GM23338 (cell line): ENCODE measurements around the gene ERC1. TPM values are rescaled to one million over a fixed set of nuclear protein-coding genes. Genes with fewer than 3 reads are reported as not detected.

Source experiments
- ATAC-seq: fragments of 200-7000 bp; cut with Tn5 transposase; 3 replicates; pipeline ENCODE4 v1.9.1; 2020
- DNase-seq: peaks from one replicate; pipeline ENCODE4 v3.0.0-alpha.2; 2015; ENCODE audit warnings: low spot score
- H2AFZ ChIP-seq: fragments of 200-600 bp; sonication (generic); 2 replicates; pipeline ENCODE4 v1.8.0; 2016; ENCODE audit warnings: antibody characterized with exemption, mild to moderate bottlenecking, moderate library complexity
- H3F3A ChIP-seq: fragments of 200-600 bp; sonication (generic); replicated peaks from 2 replicates; pipeline ENCODE4 v1.8.0; 2017; ENCODE audit warnings: antibody characterized with exemption, mixed run types, low read depth
- H3K27ac ChIP-seq: fragments of 200-600 bp; sonication (generic); 2 replicates; pipeline ENCODE4 v1.6.1; 2016; ENCODE audit warnings: low read depth
- H3K27me3 ChIP-seq: fragments of 200-600 bp; sonication (generic); 2 replicates; pipeline ENCODE4 v1.8.0; 2016; ENCODE audit warnings: mild to moderate bottlenecking, mixed run types, moderate library complexity; ENCODE audit not compliant: insufficient read depth
- H3K36me3 ChIP-seq: fragments of 200-600 bp; sonication (generic); 2 replicates; pipeline ENCODE4 v1.8.0; 2016; ENCODE audit warnings: mild to moderate bottlenecking; ENCODE audit not compliant: insufficient read depth
- H3K4me1 ChIP-seq: fragments of 200-600 bp; sonication (generic); 2 replicates; pipeline ENCODE4 v1.8.0; 2016; ENCODE audit warnings: mild to moderate bottlenecking, moderate library complexity; ENCODE audit not compliant: insufficient read depth
- H3K4me2 ChIP-seq: fragments of 200-600 bp; sonication (generic); 2 replicates; pipeline ENCODE4 v1.7.1; 2017; ENCODE audit warnings: mixed run types
- H3K4me3 ChIP-seq: fragments of 200-600 bp; sonication (generic); 2 replicates; pipeline ENCODE4 v1.6.1; 2016; ENCODE audit warnings: mixed run types
- H3K79me2 ChIP-seq: fragments of 200-600 bp; sonication (generic); replicated peaks from 2 replicates; pipeline ENCODE4 v1.8.0; 2017; ENCODE audit warnings: mild to moderate bottlenecking; ENCODE audit not compliant: insufficient read depth
- H3K9me2 ChIP-seq: fragments of 200-600 bp; sonication (generic); 2 replicates; pipeline ENCODE4 v1.8.0; 2017; ENCODE audit not compliant: insufficient read depth
- H4K20me1 ChIP-seq: fragments of 200-600 bp; sonication (generic); replicated peaks from 2 replicates; pipeline ENCODE4 v1.8.0; 2017; ENCODE audit warnings: mild to moderate bottlenecking; ENCODE audit not compliant: insufficient read depth
- H3K27ac Mint-ChIP-seq: 2 replicates; pipeline ENCODE4 v1.8.0; 2020; ENCODE audit warnings: inconsistent platforms, mild to moderate bottlenecking, moderate library complexity, mixed read lengths
- H3K27me3 Mint-ChIP-seq: 3 replicates; pipeline ENCODE4 v1.8.0; 2022; ENCODE audit warnings: low read depth, mild to moderate bottlenecking, moderate library complexity, mixed read lengths, inconsistent platforms; ENCODE audit not compliant: insufficient read depth, poor library complexity
- H3K36me3 Mint-ChIP-seq: 3 replicates; pipeline ENCODE4 v1.8.0; 2021; ENCODE audit warnings: low read depth, mild to moderate bottlenecking, inconsistent platforms, moderate library complexity, mixed read lengths
- H3K4me1 Mint-ChIP-seq: 3 replicates; pipeline ENCODE4 v1.8.0; 2020; ENCODE audit warnings: mild to moderate bottlenecking, inconsistent platforms, mixed read lengths
- H3K4me3 Mint-ChIP-seq: 3 replicates; pipeline ENCODE4 v1.8.0; 2021; ENCODE audit warnings: moderate library complexity, mild to moderate bottlenecking, inconsistent platforms, mixed read lengths
- H3K9me3 Mint-ChIP-seq: 3 replicates; pipeline ENCODE4 v1.8.0; 2020; ENCODE audit warnings: moderate library complexity, mild to moderate bottlenecking, inconsistent platforms, mixed read lengths
- CREB1 ChIP-seq: fragments of 250-450 bp; sonication (Bioruptor Pico); IDR thresholded peaks from 2 replicates; pipeline ENCODE4 v1.5.0; 2020; ENCODE audit warnings: low read depth, mild to moderate bottlenecking, moderate library complexity
- EZH2 ChIP-seq: fragments of 200-600 bp; sonication (generic); IDR thresholded peaks from one replicate; pipeline ENCODE4 v1.8.0; 2017; ENCODE audit warnings: antibody characterized with exemption, mild to moderate bottlenecking, low read depth; ENCODE audit not compliant: unreplicated experiment
- EZH2phosphoT487 ChIP-seq: fragments of 200-600 bp; sonication (generic); IDR thresholded peaks from one replicate; pipeline ENCODE4 v1.8.1; 2018; ENCODE audit warnings: antibody characterized with exemption; ENCODE audit not compliant: unreplicated experiment
- JUNB ChIP-seq: IDR thresholded peaks from one replicate; pipeline ENCODE4 v1.6.1; 2016; ENCODE audit warnings: antibody characterized with exemption; ENCODE audit not compliant: unreplicated experiment
- NANOG ChIP-seq: IDR thresholded peaks from 2 replicates; pipeline ENCODE4 v1.6.1; 2016; ENCODE audit warnings: antibody characterized with exemption, borderline replicate concordance
- POLR2AphosphoS5 ChIP-seq: IDR thresholded peaks from 2 replicates; pipeline ENCODE4 v1.6.1; 2016; ENCODE audit warnings: antibody characterized with exemption, low read depth
- STAT1 ChIP-seq: IDR thresholded peaks from one replicate; pipeline ENCODE4 v1.6.1; 2016; ENCODE audit warnings: antibody characterized with exemption; ENCODE audit not compliant: unreplicated experiment
- ZNF114 ChIP-seq: fragments of 250-450 bp; sonication (Bioruptor Pico); IDR thresholded peaks from 2 replicates; pipeline ENCODE4 v1.5.0; 2020; ENCODE audit warnings: mild to moderate bottlenecking, moderate library complexity
- ZNF331 ChIP-seq: fragments of 250-450 bp; sonication (Bioruptor Pico); IDR thresholded peaks from 2 replicates; pipeline ENCODE4 v1.5.0; 2020; ENCODE audit warnings: low read depth, mild to moderate bottlenecking, moderate library complexity
- polyA plus RNA-seq: library from polyadenylated mRNA; unstranded; fragments of >200 nt; fragmentation: Nextera tagmentation; extraction: Ambion mirVana; gene quantifications from 2 replicates; pipeline ENCODE4 v1.2.1, GENCODE V29; 2016
- total RNA-seq: library from RNA; depleted of rRNA; stranded (reverse); fragments of >200 nt; shearing (Covaris generic); gene quantifications from 2 replicates; pipeline ENCODE4 v1.2.3, GENCODE V29; 2014
- TF ChIP-seq, protein P1 (sequence below): IDR thresholded peaks from one replicate; pipeline ENCODE4 v1.6.1; 2018; ENCODE audit warnings: antibody characterized with exemption; ENCODE audit not compliant: unreplicated experiment
- TF ChIP-seq, protein P2 (sequence below): IDR thresholded peaks from 2 replicates; pipeline ENCODE4 v1.6.1; 2016; ENCODE audit warnings: antibody characterized with exemption
- TF ChIP-seq, protein P3 (sequence below): fragments of 250-450 bp; sonication (Bioruptor Pico); IDR thresholded peaks from 2 replicates; pipeline ENCODE4 v1.5.0; 2020; ENCODE audit warnings: mild to moderate bottlenecking, moderate library complexity
- TF ChIP-seq, protein P4 (sequence below), 2 experiments: fragments of 200-600 bp in 1 of 2; sonication (generic) in 1 of 2; conservative IDR thresholded peaks; 2 replicates each; pipeline versions ENCODE4 v1.5.1 to v1.6.1; 2016 to 2017; ENCODE audit warnings: antibody characterized with exemption in 2 of 2, low read depth in 2 of 2, mild to moderate bottlenecking in 2 of 2, moderate library complexity in 1 of 2

ERC1 gene
- total and polyA plus RNA-seq, 2 experiments from 2014 or later = 28.1 to 35.3 TPM

DNA sequence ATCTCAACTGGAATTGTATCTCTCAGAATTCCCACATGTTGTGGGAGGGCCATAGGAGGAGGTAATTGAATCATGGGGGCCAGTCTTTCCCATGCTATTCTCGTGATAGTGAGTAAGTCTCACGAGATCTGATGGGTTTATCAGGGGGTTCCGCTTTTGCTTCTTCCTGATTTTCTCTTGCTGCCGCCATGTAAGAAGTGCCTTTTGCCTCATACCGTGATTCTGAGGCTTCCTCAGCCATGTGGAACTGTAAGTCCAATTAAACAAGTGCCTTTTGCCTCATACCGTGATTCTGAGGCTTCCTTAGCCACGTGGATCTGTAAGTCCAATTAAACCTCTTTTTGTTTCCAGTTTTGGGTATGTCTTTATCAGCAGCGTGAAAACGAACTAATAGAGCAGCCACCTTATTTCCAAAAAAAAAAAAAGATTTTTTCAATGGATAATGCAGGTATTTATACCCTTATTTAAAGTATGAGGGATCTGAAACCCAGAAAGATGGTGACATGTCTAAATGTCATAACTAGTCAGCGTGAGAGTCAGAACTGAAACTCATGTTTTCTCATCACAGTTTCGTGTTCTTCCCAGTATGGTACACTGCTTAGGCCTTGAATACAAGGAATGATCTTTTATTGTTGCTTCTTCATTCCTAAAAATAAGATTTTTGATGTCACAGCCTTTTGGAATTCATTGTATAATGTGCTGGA lies 89.6 kb downstream of the ERC1 start:
- no peaks in the 10 kb centered on the region for H3K36me3 ChIP-seq
- peaks cover 10% of the 10 kb centered on the region for H3K79me2 ChIP-seq
- DNase-seq (no peak), ATAC-seq (no peak)
- H3K4me3 Mint-ChIP-seq = no peak overlapping the region
- H3K9me2 ChIP-seq = no peaks in the 10 kb centered on the region
- H2AFZ ChIP-seq = no peak overlapping the region
- H3K4me1 ChIP-seq = peaks cover 26% of the 10 kb centered on the region; the same call in 1 of the 2 replicates
- H3K4me3 ChIP-seq = no peak overlapping the region
- no peaks in the 10 kb centered on the region for H3K36me3 Mint-ChIP-seq
- H4K20me1 ChIP-seq = peaks cover 4% of the 10 kb centered on the region; the same call in 1 of the 2 replicates
- H3K27me3 ChIP-seq = no peaks in the 10 kb centered on the region
- H3F3A ChIP-seq = peaks cover 6% of the 10 kb centered on the region; the same call in 1 of the 2 replicates
- H3K27ac ChIP-seq = no peak overlapping the region
- H3K27me3 Mint-ChIP-seq = no peaks in the 10 kb centered on the region
- peaks cover 24% of the 10 kb centered on the region for H3K4me1 Mint-ChIP-seq
- TF ChIP-seq POLR2AphosphoS5 (no peak), ZNF331 (CRISPR knock-in tag) (no peak), ZNF114 (no peak), JUNB (no peak), CREB1 (no peak), EZH2phosphoT487 (no peak), EZH2 (no peak), STAT1 (no peak), NANOG (no peak)
- TF ChIP-seq, protein P1, sequence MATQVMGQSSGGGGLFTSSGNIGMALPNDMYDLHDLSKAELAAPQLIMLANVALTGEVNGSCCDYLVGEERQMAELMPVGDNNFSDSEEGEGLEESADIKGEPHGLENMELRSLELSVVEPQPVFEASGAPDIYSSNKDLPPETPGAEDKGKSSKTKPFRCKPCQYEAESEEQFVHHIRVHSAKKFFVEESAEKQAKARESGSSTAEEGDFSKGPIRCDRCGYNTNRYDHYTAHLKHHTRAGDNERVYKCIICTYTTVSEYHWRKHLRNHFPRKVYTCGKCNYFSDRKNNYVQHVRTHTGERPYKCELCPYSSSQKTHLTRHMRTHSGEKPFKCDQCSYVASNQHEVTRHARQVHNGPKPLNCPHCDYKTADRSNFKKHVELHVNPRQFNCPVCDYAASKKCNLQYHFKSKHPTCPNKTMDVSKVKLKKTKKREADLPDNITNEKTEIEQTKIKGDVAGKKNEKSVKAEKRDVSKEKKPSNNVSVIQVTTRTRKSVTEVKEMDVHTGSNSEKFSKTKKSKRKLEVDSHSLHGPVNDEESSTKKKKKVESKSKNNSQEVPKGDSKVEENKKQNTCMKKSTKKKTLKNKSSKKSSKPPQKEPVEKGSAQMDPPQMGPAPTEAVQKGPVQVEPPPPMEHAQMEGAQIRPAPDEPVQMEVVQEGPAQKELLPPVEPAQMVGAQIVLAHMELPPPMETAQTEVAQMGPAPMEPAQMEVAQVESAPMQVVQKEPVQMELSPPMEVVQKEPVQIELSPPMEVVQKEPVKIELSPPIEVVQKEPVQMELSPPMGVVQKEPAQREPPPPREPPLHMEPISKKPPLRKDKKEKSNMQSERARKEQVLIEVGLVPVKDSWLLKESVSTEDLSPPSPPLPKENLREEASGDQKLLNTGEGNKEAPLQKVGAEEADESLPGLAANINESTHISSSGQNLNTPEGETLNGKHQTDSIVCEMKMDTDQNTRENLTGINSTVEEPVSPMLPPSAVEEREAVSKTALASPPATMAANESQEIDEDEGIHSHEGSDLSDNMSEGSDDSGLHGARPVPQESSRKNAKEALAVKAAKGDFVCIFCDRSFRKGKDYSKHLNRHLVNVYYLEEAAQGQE = no peak
- TF ChIP-seq, protein P2, sequence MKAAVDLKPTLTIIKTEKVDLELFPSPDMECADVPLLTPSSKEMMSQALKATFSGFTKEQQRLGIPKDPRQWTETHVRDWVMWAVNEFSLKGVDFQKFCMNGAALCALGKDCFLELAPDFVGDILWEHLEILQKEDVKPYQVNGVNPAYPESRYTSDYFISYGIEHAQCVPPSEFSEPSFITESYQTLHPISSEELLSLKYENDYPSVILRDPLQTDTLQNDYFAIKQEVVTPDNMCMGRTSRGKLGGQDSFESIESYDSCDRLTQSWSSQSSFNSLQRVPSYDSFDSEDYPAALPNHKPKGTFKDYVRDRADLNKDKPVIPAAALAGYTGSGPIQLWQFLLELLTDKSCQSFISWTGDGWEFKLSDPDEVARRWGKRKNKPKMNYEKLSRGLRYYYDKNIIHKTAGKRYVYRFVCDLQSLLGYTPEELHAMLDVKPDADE = no peak
- TF ChIP-seq, protein P3, sequence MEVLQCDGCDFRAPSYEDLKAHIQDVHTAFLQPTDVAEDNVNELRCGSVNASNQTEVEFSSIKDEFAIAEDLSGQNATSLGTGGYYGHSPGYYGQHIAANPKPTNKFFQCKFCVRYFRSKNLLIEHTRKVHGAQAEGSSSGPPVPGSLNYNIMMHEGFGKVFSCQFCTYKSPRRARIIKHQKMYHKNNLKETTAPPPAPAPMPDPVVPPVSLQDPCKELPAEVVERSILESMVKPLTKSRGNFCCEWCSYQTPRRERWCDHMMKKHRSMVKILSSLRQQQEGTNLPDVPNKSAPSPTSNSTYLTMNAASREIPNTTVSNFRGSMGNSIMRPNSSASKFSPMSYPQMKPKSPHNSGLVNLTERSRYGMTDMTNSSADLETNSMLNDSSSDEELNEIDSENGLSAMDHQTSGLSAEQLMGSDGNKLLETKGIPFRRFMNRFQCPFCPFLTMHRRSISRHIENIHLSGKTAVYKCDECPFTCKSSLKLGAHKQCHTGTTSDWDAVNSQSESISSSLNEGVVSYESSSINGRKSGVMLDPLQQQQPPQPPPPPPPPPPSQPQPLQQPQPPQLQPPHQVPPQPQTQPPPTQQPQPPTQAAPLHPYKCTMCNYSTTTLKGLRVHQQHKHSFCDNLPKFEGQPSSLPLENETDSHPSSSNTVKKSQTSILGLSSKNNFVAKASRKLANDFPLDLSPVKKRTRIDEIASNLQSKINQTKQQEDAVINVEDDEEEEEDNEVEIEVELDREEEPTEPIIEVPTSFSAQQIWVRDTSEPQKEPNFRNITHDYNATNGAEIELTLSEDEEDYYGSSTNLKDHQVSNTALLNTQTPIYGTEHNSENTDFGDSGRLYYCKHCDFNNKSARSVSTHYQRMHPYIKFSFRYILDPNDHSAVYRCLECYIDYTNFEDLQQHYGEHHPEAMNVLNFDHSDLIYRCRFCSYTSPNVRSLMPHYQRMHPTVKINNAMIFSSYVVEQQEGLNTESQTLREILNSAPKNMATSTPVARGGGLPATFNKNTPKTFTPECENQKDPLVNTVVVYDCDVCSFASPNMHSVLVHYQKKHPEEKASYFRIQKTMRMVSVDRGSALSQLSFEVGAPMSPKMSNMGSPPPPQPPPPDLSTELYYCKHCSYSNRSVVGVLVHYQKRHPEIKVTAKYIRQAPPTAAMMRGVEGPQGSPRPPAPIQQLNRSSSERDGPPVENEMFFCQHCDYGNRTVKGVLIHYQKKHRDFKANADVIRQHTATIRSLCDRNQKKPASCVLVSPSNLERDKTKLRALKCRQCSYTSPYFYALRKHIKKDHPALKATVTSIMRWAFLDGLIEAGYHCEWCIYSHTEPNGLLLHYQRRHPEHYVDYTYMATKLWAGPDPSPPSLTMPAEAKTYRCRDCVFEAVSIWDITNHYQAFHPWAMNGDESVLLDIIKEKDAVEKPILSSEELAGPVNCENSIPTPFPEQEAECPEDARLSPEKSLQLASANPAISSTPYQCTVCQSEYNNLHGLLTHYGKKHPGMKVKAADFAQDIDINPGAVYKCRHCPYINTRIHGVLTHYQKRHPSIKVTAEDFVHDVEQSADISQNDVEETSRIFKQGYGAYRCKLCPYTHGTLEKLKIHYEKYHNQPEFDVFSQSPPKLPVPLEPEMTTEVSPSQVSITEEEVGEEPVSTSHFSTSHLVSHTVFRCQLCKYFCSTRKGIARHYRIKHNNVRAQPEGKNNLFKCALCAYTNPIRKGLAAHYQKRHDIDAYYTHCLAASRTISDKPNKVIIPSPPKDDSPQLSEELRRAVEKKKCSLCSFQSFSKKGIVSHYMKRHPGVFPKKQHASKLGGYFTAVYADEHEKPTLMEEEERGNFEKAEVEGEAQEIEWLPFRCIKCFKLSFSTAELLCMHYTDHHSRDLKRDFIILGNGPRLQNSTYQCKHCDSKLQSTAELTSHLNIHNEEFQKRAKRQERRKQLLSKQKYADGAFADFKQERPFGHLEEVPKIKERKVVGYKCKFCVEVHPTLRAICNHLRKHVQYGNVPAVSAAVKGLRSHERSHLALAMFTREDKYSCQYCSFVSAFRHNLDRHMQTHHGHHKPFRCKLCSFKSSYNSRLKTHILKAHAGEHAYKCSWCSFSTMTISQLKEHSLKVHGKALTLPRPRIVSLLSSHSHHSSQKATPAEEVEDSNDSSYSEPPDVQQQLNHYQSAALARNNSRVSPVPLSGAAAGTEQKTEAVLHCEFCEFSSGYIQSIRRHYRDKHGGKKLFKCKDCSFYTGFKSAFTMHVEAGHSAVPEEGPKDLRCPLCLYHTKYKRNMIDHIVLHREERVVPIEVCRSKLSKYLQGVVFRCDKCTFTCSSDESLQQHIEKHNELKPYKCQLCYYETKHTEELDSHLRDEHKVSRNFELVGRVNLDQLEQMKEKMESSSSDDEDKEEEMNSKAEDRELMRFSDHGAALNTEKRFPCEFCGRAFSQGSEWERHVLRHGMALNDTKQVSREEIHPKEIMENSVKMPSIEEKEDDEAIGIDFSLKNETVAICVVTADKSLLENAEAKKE = no peak
- TF ChIP-seq, protein P4, sequence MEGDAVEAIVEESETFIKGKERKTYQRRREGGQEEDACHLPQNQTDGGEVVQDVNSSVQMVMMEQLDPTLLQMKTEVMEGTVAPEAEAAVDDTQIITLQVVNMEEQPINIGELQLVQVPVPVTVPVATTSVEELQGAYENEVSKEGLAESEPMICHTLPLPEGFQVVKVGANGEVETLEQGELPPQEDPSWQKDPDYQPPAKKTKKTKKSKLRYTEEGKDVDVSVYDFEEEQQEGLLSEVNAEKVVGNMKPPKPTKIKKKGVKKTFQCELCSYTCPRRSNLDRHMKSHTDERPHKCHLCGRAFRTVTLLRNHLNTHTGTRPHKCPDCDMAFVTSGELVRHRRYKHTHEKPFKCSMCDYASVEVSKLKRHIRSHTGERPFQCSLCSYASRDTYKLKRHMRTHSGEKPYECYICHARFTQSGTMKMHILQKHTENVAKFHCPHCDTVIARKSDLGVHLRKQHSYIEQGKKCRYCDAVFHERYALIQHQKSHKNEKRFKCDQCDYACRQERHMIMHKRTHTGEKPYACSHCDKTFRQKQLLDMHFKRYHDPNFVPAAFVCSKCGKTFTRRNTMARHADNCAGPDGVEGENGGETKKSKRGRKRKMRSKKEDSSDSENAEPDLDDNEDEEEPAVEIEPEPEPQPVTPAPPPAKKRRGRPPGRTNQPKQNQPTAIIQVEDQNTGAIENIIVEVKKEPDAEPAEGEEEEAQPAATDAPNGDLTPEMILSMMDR (conservative IDR thresholded peaks at IDR 0.05; ENCODE audit: low read depth in 2 of 2) = no peak
- no peak overlapping the region for H3K4me2 ChIP-seq
- no peak overlapping the region for H3K27ac Mint-ChIP-seq
- no peaks in the 10 kb centered on the region for H3K9me3 Mint-ChIP-seq
